Fibroblast of the aortic adventitia (primary cell): ENCODE data around the gene FANCD2. TPM values are rescaled to one million over a fixed set of nuclear protein-coding genes. Genes with fewer than 3 reads are reported as not detected.

Source experiments
- DNase-seq: peaks from one replicate; pipeline ENCODE4 v3.0.0-alpha.2; 2010; ENCODE audit warnings: low read depth
- H3K4me3 ChIP-seq: 2 replicates; pipeline ENCODE4 v1.5.1; 2011; ENCODE audit warnings: low read depth, mild to moderate bottlenecking, control low read depth, low read length, moderate library complexity
- CTCF ChIP-seq: IDR thresholded peaks from 2 replicates; pipeline ENCODE4 v1.5.1; 2011; ENCODE audit warnings: mild to moderate bottlenecking, low read length, control low read depth, inconsistent platforms; ENCODE audit not compliant: insufficient read depth
- total RNA-seq: library from RNA; depleted of rRNA; stranded (reverse); fragments of >200 nt; gene quantifications from 2 replicates; pipeline ENCODE4 v1.2.3, GENCODE V29; 2012; ENCODE audit warnings: low replicate concordance

FANCD2 gene
- 2.2 and 26.8 TPM in 2 replicates for total RNA-seq

- H3K4me3 ChIP-seq, result peak within 1 kb of the TSS; percentile 82
These were observed at the start of gene FANCD2 for GRCh38 chr3:10026084-10026890. TSS of gene FANCD2 (plus strand) at chr3:10026437. CDS start at chr3:10028658, 2,221 bp downstream.

GRCh38 chr3:9976721-9977709 is 49.2 kb upstream of the FANCD2 start:
- no peak overlapping the region for H3K4me3 ChIP-seq
- TF ChIP-seq CTCF, result no peak
- peak; percentile 99 for DNase-seq

More at GRCh38 chr3:10026084-10026890, at the start of gene FANCD2:
- DNase-seq, result peak; percentile 79
- TF ChIP-seq CTCF, result no peak

GRCh38 chr3:9978710-9979305 is 47.4 kb upstream of the FANCD2 start:
- DNase-seq, result no peak
- TF ChIP-seq CTCF, result no peak
- H3K4me3 ChIP-seq, result no peak overlapping the region

- DNase-seq, result no peak
- no peak for TF ChIP-seq CTCF
- H3K4me3 ChIP-seq, result no peak overlapping the region
These were observed 46.0 kb upstream of the FANCD2 start for GRCh38 chr3:9980251-9980650.

- peak overlapping the region; percentile 98 for H3K4me3 ChIP-seq
- TF ChIP-seq CTCF, result no peak
- DNase-seq, result no peak
These were observed 40.0 kb upstream of the FANCD2 start for GRCh38 chr3:9986230-9986725.
